AG04449 (cell line): ENCODE measurements around the gene E2F7.

ENCODE experiments used
- CTCF ChIA-PET: fragments of 350-600 bp; formaldehyde crosslinking; extraction: SDS; loops from one replicate; lab custom pipeline; 2021; ENCODE audit warnings: antibody characterized with exemption; lab: Yijun Ruan, JAX
- POLR2A ChIA-PET: fragments of 400-600, 350-600 bp; formaldehyde crosslinking; extraction: SDS; loops from one replicate; lab custom pipeline; 2020; ENCODE audit warnings: antibody characterized with exemption, inconsistent platforms; lab: Yijun Ruan, JAX
- DNase-seq: peaks from one replicate; pipeline ENCODE4 v3.0.0-alpha.2; 2010; ENCODE audit warnings: low read depth, low spot score
- H3K4me3 ChIP-seq: 2 replicates; pipeline ENCODE4 v1.5.1; 2011; ENCODE audit warnings: low read depth, mild to moderate bottlenecking, control low read depth, low read length
- CTCF ChIP-seq: IDR thresholded peaks from one replicate; pipeline ENCODE4 v1.5.1; 2011; ENCODE audit warnings: mild to moderate bottlenecking, moderate library complexity, low read length, control low read depth, inconsistent platforms; ENCODE audit not compliant: insufficient read depth; ENCODE audit errors: missing control alignments

E2F7 gene

GRCh38 chr12:77032406-77032805 is 33.0 kb downstream of the E2F7 start:
- no peak for DNase-seq
- H3K4me3 ChIP-seq: no peak overlapping the region
- CTCF ChIA-PET: interaction anchor here (0.6 to 4.4 kb wide), 9 partner anchors 9 to 654 kb away, joined by 3 to 38 read pairs (median 4); no protein-coding TSS in a partner anchor
- POLR2A ChIA-PET: no interaction called here
- TF ChIP-seq CTCF: no peak

GRCh38 chr12:77031745-77032144 is 33.6 kb downstream of the E2F7 start:
- no peak for TF ChIP-seq CTCF
- no peak for DNase-seq
- ChIA-PET CTCF (interaction anchor here (1.0 to 4.4 kb wide), 6 partner anchors 10 to 655 kb away, joined by 3 to 38 read pairs (median 4); no protein-coding TSS in a partner anchor), POLR2A (no interaction called here)
- no peak overlapping the region for H3K4me3 ChIP-seq

GRCh38 chr12:77025782-77026314 is 39.5 kb downstream of the E2F7 start:
- POLR2A ChIA-PET: no interaction called here
- CTCF ChIA-PET: interaction anchor here (1.1 to 3.2 kb wide), 3 partner anchors 12 to 695 kb away, joined by 3 to 21 read pairs (median 3); no protein-coding TSS in a partner anchor
- no peak for DNase-seq
- no peak overlapping the region for H3K4me3 ChIP-seq
- TF ChIP-seq CTCF: no peak

- no peak overlapping the region for H3K4me3 ChIP-seq
- no peak for TF ChIP-seq CTCF
- ChIA-PET CTCF (interaction anchor here (1.0 to 1.5 kb wide), 2 partner anchors 9 to 12 kb away, joined by 3 to 5 read pairs; no protein-coding TSS in a partner anchor), POLR2A (no interaction called here)
- DNase-seq: no peak
These were observed 41.9 kb downstream of the E2F7 start for GRCh38 chr12:77023501-77023900.

- DNase-seq: no peak
- no peak overlapping the region for H3K4me3 ChIP-seq
- TF ChIP-seq CTCF: no peak
- CTCF ChIA-PET: interaction anchor here (1.1 to 3.5 kb wide), 4 partner anchors 8 to 31 kb away, joined by 3 to 54 read pairs (median 4); no protein-coding TSS in a partner anchor
- POLR2A ChIA-PET: no interaction called here
These were observed 45.4 kb downstream of the E2F7 start for GRCh38 chr12:77019920-77020319.

- ChIA-PET POLR2A (no interaction called here), CTCF (no interaction called here)
- no peak for TF ChIP-seq CTCF
- no peak for DNase-seq
- no peak overlapping the region for H3K4me3 ChIP-seq
These were observed 48.8 kb downstream of the E2F7 start for GRCh38 chr12:77016606-77017005.
